ENCODE data around the gene LIMS3. TPM values are rescaled to one million over a fixed set of nuclear protein-coding genes. Genes with fewer than 3 reads are reported as not detected.

Gene LIMS3
- total and polyA plus RNA-seq, 4 donors: 4.7 to 21.7 (median 16.6) TPM; not detected in 1

Other genes starting within 250 kb of the LIMS3 start
- gene RGPD5, start 104.4 kb upstream of the LIMS3 start, total RNA-seq: 100 to 1,000 TPM; 118 to 187 TPM
- 10 to 100 TPM in 1 of 2 donors, 1 to 10 TPM in 1; 3.5 to 24.9 TPM for gene RGPD5, start 104.4 kb upstream of the LIMS3 start, polyA plus RNA-seq
- gene MALL, start 217.1 kb downstream of the LIMS3 start, total RNA-seq: 10 to 100 TPM; 21.7 to 32.8 TPM
- 10 to 100 TPM in 1 of 2 donors, 1 to 10 TPM in 1; 6.2 to 19.8 TPM for gene MALL, start 217.1 kb downstream of the LIMS3 start, polyA plus RNA-seq

All from aorta (tissue), 4 donors.